Raji (cell line): ENCODE measurements around the gene SMIM24.

ENCODE experiments used
- POLR2A ChIP-seq: IDR thresholded peaks from 2 replicates; pipeline ENCODE4 v1.6.1; 2011; ENCODE audit warnings: low read depth, low read length, control low read depth; ENCODE audit not compliant: insufficient read depth

Gene SMIM24

DNA sequence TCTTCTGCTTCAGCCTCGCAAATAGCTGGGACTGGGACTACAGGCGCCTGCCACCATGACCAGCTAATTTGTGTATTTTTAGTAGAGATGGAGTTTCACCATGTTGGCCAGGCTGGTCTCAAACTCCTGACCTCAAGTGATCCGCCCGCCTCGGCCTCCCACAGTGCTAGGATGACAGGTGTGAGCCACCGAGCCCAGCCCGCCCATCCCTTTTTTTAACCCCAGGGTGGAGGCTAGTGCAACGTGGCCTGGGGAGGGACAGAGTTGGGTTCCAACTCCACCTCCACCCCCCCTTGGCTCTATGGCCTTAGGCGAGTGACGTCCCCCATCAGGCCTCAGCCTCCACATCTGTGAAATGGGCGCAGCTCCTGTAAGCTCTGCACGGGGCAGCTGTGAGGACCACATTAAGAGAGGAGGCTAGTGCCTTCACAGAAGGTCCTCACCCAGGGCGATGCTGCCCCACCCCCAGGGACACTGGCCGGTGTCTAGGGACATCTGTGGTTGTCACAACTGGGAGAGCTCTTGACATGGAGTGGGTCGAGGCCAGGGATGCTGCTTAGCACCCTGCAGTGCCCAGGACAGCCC lies 37.7 kb downstream of the SMIM24 start:
- TF ChIP-seq POLR2A: no peak

DNA sequence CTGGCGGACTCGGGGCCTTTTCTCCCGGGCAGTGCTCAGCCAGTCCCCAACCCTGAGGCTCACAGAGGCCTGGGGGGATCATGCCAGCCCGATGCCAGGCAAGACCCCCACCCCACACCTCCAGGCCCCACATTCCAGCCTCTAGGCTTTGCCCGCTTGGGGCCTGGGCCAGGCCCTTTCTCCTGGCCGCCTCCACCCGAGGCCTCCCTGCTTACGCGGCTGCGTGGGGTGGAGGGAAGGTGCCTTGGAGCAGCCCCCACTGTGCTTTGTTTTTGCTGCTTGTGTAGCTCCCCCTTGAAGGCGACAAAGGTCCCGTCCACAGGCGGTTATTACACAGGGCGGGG lies 38.4 kb downstream of the SMIM24 start:
- TF ChIP-seq POLR2A: no peak

DNA sequence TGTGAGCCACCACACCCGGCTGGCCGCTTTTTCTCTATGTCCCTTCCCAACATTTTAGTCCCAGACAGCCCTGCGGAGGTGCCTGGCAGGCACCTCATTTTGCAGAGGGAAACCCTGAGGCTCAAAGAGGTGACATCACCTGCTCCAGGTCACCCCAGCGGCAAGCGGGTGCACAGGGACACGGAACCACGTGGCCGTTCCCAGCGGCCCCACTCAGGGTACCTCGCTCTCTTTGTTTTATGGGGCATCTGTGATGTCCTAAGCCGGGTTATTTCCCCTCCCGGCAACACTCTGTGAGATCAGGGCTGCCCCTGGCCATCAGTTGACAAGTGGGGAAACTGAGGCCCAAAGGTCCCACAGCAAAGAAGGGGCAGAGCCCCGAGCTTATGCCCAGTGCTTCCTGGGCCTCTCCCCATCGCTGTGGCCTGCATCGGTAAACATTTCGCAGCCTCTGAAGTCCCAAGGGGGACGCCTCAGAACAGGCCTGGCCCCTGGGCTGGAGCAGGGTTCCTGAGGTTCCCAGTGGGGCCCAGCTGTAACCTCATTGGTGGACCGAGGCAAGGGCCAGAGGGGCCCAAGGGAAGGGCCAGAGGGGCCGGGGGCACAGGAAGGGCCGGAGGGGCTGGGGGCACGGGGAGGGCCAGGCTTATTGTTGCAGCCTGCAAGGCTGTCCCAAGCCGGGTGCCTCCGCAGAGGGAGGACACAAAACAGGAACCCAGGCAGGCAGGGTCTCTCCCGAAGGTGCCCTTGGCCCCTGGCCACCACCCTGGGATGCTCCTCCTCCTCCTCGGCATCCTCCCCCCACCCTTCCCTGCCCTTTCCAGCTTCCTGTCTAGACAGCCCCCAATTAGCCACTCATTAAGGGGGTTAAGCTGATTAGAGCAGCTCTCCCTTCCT lies 39.0 kb downstream of the SMIM24 start:
- no peak for TF ChIP-seq POLR2A

DNA sequence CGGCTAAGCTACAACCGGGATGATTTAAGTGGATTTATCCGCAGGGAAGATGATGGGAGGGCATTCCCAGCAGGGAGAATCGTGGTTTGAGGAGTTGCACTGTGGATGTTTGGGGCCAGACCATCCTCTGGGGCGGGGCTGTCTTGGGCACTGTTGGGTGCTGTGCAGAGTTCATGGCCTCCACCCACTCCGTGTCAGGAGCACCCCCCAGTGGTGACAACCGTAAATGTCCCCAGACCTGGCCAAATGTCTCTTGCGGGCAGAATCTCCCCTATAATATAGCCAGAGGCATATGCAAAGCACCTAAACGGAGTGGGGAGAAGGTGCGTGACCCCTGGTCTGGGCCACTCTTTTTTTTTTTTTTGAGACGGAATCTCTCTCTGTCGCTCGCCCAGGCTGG lies 40.2 kb downstream of the SMIM24 start:
- TF ChIP-seq POLR2A: no peak

DNA sequence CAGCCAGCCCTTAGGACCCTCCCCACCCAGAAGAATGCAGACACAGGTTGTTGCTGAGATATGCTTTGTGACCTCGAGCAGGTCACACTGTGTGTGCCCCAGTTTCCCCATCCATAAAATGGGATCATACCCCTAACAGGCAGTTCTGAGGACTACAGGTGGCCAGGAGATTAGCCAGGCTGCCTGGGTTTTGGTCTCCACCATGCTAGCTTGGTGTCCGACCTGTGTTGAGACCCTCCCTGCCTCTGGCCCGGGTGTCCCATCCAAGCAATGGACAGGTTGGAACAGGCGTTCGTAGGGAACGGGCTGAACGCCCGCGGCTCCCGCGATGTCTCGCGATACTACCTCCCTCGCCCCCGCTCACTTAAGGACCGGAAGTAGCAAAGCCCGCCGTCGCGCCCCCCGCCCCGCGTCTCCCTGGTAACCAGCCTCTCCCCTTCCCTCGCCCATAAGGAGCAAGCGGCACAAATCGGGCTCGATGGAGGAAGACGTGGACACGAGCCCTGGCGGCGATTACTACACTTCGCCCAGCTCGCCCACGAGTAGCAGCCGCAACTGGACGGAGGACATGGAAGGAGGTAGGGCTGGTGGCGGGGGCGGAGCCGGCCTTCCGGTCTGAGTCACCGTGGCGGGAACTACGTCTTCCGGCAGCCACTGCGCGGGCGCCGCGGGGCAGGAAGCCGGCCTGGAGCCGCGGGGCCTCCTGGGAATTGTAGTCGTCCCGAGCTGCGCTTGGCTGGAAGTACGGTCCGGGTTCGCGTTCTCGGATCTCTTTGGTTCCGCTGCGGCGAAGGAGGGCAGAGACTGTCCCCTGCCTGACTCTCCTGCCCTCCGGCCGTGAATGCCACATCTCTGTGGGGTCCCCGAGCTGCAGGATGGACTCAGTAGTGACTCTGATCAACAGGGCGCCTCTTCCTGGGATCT lies 45.4 kb downstream of the SMIM24 start:
- TF ChIP-seq POLR2A: peak; percentile 86

DNA sequence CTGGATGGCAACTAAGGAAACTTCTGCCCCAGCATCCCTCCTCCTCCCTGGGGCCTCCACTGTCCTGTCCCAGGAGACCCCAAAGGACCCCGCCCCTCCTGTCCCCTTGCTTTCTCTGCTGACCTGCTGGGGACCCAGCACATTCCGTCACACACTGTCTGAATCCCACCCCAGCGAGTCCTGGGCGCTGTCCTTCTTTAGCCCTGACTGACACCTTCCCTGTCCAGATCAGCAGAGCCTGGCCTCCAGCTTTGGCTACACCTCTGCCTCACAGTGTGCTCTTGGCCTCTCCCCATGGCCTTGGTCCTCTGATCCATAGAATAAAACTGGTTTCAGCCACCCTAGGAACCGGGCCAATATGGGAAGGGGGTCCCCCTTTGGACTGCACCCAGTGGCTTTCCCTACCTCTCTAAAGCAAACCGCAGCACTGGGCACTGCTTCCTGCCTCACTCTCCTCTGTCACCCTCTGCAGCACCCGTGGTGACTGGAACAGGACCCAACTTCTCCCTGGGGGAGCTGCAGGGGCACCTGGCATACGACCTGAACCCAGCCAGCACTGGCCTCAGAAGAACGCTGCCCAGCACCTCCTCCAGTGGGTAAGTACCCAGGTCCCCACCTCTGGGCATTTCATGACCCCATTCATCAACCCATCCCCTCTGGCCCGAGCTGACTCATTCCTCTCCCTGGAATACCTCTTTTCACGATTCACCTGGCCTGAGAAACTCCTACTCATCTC lies 46.4 kb downstream of the SMIM24 start:
- no peak for TF ChIP-seq POLR2A

DNA sequence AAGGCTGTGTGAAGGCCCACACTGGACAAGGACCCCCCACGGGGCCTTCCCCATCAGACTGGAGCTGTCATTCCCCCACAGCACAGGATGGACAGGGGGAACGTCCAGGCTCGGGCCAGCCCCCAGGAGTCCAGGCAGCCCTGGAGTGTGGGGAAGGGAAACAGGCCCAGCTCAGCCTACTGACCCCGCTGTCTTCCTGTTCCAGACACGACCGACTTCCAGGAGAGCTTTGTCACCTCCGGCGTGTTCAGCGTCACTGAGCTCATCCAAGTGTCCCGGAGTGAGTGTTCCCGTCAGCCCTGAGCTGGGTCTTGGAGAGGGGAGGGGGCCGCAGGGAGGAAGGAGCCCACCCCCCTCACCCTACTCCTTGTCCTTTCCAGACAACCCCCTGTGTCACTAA lies 47.0 kb downstream of the SMIM24 start:
- no peak for TF ChIP-seq POLR2A

DNA sequence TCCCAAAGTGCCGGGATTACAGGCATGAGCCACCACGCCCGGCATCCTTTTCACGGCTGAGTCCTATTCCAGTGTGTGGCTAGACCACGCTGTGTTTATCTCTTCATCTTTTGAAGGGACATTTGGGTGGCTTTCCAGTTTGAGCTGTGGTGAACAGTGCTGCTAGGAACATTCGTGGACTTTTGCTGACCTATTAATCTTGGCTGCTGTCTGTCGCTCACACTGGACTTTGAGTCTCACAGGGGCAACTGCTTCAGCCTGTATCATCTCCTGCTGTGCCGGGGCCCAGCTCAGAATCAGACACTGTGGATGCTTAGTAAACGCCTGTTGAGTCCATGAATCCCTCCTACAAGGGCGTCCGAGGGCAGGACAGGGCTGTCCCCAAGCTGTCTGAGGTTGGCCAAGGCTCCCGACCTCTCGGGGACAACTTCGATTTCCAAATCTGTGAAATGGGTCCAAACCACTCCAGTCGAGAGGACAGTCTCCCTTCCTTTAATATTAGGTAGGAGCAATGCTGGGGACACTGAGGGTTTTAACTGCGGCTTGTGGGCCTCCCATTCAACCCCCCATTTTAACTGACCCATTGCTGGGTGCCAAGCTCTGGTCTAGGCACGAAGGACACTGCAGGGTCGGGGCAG lies 48.4 kb downstream of the SMIM24 start:
- no peak for TF ChIP-seq POLR2A

DNA sequence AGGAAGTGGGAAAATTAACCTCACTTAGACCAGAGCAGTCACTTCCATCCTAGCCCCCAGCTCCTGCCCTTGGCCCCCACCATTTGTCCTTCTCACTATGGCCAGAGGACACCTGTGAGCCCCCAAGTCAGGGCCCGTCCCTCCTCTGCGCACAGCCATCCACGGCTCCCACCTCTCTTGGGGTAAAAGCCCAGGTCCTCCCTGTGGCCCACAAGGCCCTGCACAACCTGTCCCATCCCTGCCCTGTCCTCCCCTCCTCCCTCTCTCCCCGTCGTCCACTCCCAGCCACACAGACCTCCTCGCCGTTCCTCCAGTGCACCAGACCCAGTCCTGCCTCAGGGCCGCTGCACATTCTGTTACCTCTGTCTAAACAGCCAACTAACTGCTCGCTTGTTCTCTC lies 53.9 kb downstream of the SMIM24 start:
- TF ChIP-seq POLR2A: no peak
